DOHH2 (cell line): ENCODE results near the gene SUPT6H.
A peak's percentile ranks its signal among the peaks of the same experiment; 100 is the strongest.
"Not testable (repeated sequence)": the region's sequence is repeated elsewhere in the genome, so short reads cannot be mapped to it uniquely, and the experiment has no call there.

Source experiments
- H3F3A ChIP-seq: fragments of 200-600 bp; sonication (generic), shearing (Covaris generic); 2 replicates; pipeline ENCODE4 v1.6.0; 2016; ENCODE audit warnings: antibody characterized with exemption, mild to moderate bottlenecking; ENCODE audit not compliant: control insufficient read depth, insufficient read depth
- H3K27ac ChIP-seq: fragments of 200-600 bp; sonication (generic); 2 replicates; pipeline ENCODE4 v1.5.1; 2014; ENCODE audit warnings: low read depth, mild to moderate bottlenecking, low read length, moderate library complexity
- H3K27me3 ChIP-seq: fragments of 200-600 bp; sonication (generic); 2 replicates; pipeline ENCODE4 v1.6.1; 2014; ENCODE audit warnings: mild to moderate bottlenecking, low read length, mixed read lengths; ENCODE audit not compliant: control insufficient read depth
- H3K36me3 ChIP-seq: fragments of 200-600 bp; sonication (generic); 2 replicates; pipeline ENCODE4 v1.6.1; 2014; ENCODE audit warnings: mild to moderate bottlenecking, low read length, moderate library complexity, mixed read lengths; ENCODE audit not compliant: control insufficient read depth
- H3K4me1 ChIP-seq: fragments of 200-600 bp; sonication (generic); 2 replicates; pipeline ENCODE4 v1.6.1; 2014; ENCODE audit warnings: mild to moderate bottlenecking, low read length, mixed read lengths; ENCODE audit not compliant: control insufficient read depth
- H3K4me2 ChIP-seq: fragments of 200-600 bp; sonication (generic); 2 replicates; pipeline ENCODE4 v1.6.0; 2014; ENCODE audit warnings: mild to moderate bottlenecking, low read length, moderate library complexity
- H3K4me3 ChIP-seq: fragments of 200-600 bp; sonication (generic); 2 replicates; pipeline ENCODE4 v1.5.1; 2014; ENCODE audit warnings: mild to moderate bottlenecking, low read length, mixed read lengths
- H3K79me2 ChIP-seq: fragments of 200-600 bp; sonication (generic); 2 replicates; pipeline ENCODE4 v1.6.1; 2014; ENCODE audit warnings: mild to moderate bottlenecking, low read length, mixed read lengths; ENCODE audit not compliant: control insufficient read depth
- H3K9me2 ChIP-seq: fragments of 200-600 bp; sonication (generic); replicated peaks from 2 replicates; pipeline ENCODE4 v1.6.1; 2014; ENCODE audit warnings: mild to moderate bottlenecking, low read length, mixed read lengths; ENCODE audit not compliant: control insufficient read depth
- H3K9me3 ChIP-seq: fragments of 200-600 bp; sonication (generic); 2 replicates; pipeline ENCODE4 v1.6.1; 2014; ENCODE audit warnings: antibody characterized with exemption, low read length, mixed read lengths; ENCODE audit not compliant: control insufficient read depth, insufficient read depth
- H4K20me1 ChIP-seq: fragments of 200-600 bp; sonication (generic); 2 replicates; pipeline ENCODE4 v1.6.0; 2014; ENCODE audit warnings: low read depth, mild to moderate bottlenecking, antibody characterized with exemption, low read length, moderate library complexity; ENCODE audit not compliant: control insufficient read depth, insufficient read depth
- CTCF ChIP-seq: fragments of 200-600 bp; sonication (generic); IDR thresholded peaks from one replicate; pipeline ENCODE4 v1.5.1; 2014; ENCODE audit warnings: antibody characterized with exemption, mild to moderate bottlenecking, low read depth, low read length; ENCODE audit not compliant: poor library complexity, severe bottlenecking
- EZH2phosphoT487 ChIP-seq: fragments of 200-600 bp; sonication (generic); IDR thresholded peaks from 2 replicates; pipeline ENCODE4 v1.6.1; 2017; ENCODE audit warnings: borderline replicate concordance, mild to moderate bottlenecking, antibody characterized with exemption, low read length, moderate library complexity, mixed read lengths

The SUPT6H gene

GRCh38 chr17:28723159-28723835 is 61.3 kb downstream of the SUPT6H start:
- H3K27ac ChIP-seq: peak overlapping the region; percentile 93
- H3K9me3 ChIP-seq: no peaks in the 10 kb centered on the region
- H3K4me2 ChIP-seq: peak overlapping the region; percentile 100
- peaks cover 60% of the 10 kb centered on the region for H3K36me3 ChIP-seq
- H3K4me3 ChIP-seq: peak overlapping the region; percentile 98
- peaks cover 64% of the 10 kb centered on the region for H3F3A ChIP-seq
- H3K27me3 ChIP-seq: 0 out of 2 replicates have a peak, but pooled peaks cover 3% of the 10 kb centered on the region
- no peaks in the 10 kb centered on the region for H3K9me2 ChIP-seq
- H3K4me1 ChIP-seq: peaks cover 61% of the 10 kb centered on the region
- H3K79me2 ChIP-seq: peaks cover 56% of the 10 kb centered on the region
- H4K20me1 ChIP-seq: peaks cover 22% of the 10 kb centered on the region
- TF ChIP-seq EZH2phosphoT487: no peak
- TF ChIP-seq CTCF: no peak

- H3K9me3 ChIP-seq, H3K9me2 ChIP-seq, H3K27me3 ChIP-seq: not testable (repeated sequence)
- H3K27ac ChIP-seq: peak overlapping the region; percentile 93
- peaks cover 67% of the 10 kb centered on the region for H3F3A ChIP-seq
- H3K4me1 ChIP-seq: peaks cover 59% of the 10 kb centered on the region
- peak overlapping the region; percentile 100 for H3K4me2 ChIP-seq
- peaks cover 60% of the 10 kb centered on the region for H3K36me3 ChIP-seq
- H4K20me1 ChIP-seq: peaks cover 22% of the 10 kb centered on the region
- H3K79me2 ChIP-seq: peaks cover 50% of the 10 kb centered on the region
- H3K4me3 ChIP-seq: peak overlapping the region; percentile 94
These were observed 62.0 kb downstream of the SUPT6H start for GRCh38 chr17:28723836-28724499.

GRCh38 chr17:28724500-28725165 is 62.6 kb downstream of the SUPT6H start:
- Histone ChIP-seq H3K9me3 (no peaks in the 10 kb centered on the region), H4K20me1 (peaks cover 22% of the 10 kb centered on the region), H3K4me3 (peak overlapping the region; percentile 94), H3K79me2 (peaks cover 50% of the 10 kb centered on the region), H3K27ac (peak overlapping the region; percentile 93), H3F3A (peaks cover 70% of the 10 kb centered on the region), H3K9me2 (no peaks in the 10 kb centered on the region), H3K4me2 (peak overlapping the region; percentile 100), H3K36me3 (peaks cover 60% of the 10 kb centered on the region), H3K27me3 (0 out of 2 replicates have a peak, but pooled peaks cover 3% of the 10 kb centered on the region), H3K4me1 (peaks cover 66% of the 10 kb centered on the region)
- no peak for TF ChIP-seq EZH2phosphoT487
- TF ChIP-seq CTCF: no peak
